GM10266 (cell line): ENCODE data around the gene SGMS1.
A peak's percentile ranks its signal among the peaks of the same experiment; 100 is the strongest.

Experiments
- DNase-seq: peaks from one replicate; pipeline ENCODE4 v3.0.0; 2012; ENCODE audit errors: extremely low spot score
- CTCF ChIP-seq: IDR thresholded peaks from 2 replicates; pipeline ENCODE4 v1.5.1; 2012; ENCODE audit warnings: mild to moderate bottlenecking, low read depth; ENCODE audit not compliant: control insufficient read depth, insufficient read depth; ENCODE audit errors: missing control alignments

The SGMS1 gene

GRCh38 chr10:50419091-50419490 is 204.7 kb downstream of the SGMS1 start:
- no peak for DNase-seq
- TF ChIP-seq CTCF, result no peak

GRCh38 chr10:50417886-50418830 is 205.6 kb downstream of the SGMS1 start:
- DNase-seq, result peak; percentile 80
- no peak for TF ChIP-seq CTCF

GRCh38 chr10:50417486-50417885 is 206.3 kb downstream of the SGMS1 start:
- TF ChIP-seq CTCF, result no peak
- DNase-seq, result no peak

GRCh38 chr10:50416881-50417280 is 206.9 kb downstream of the SGMS1 start:
- no peak for DNase-seq
- TF ChIP-seq CTCF, result no peak

GRCh38 chr10:50416181-50416824 is 207.5 kb downstream of the SGMS1 start:
- DNase-seq, result no peak
- TF ChIP-seq CTCF, result peak; percentile 16

GRCh38 chr10:50415292-50415691 is 208.5 kb downstream of the SGMS1 start:
- DNase-seq, result no peak
- no peak for TF ChIP-seq CTCF
